NOMO-1 (cell line): ENCODE results near the gene ZNF844.
"Not testable (repeated sequence)": the region's sequence is repeated elsewhere in the genome, so short reads cannot be mapped to it uniquely, and the experiment has no call there.

Experiments used
- DNase-seq, 2 experiments: peaks; one replicate each; lab custom pipeline; 2025; ENCODE audit not compliant: unreplicated experiment in 2 of 2; lab: John Stamatoyannopoulos, UW

The ZNF844 gene

DNA sequence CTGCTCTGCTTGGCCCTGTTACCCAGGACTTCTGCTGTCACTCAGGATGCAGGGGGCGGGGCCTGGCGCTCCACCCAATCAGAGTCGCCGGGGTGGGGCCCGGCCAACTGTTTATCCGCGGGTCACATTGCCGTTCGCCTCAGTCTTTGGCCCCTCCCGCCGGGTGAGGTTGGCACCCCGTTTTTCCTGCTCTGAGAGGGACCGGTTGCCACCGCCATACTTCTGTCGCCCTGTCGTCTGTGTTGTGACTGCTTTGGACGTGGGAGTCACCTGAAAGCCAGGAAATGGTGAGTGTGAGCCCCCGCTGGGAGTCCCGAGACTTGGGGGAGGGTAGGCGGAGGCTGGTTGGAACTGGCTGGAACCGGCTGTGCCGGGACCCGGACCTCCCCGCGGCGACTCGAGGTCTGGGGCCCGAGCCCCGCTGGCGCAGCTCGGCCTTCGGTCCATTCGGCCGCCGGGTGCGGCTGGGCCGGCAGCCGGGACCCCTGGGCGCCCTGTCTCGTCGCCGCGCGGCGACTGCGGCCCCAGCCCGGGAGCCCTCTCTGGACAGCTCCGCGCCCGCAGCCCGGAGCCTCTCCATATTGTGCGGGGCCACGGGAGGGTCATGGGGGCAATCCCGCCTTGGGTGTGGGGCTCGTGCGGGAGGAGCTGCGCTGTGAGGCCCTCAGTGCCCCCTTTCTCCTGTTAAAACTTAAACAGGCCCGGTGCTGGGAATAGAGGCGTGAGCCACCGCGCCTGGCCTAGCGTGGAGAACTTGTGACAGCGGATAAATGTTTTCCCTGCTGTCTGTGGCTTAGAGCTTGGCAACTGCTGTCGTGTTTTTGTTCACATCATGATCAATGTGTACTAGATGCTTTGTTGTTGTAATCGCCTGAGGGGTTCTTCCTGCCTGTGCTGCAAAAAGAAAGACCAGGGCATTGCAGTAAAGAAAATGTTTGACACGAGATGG is at the start of gene ZNF844:
Gene ZNF844 (plus strand): TSS at position 142 of the 949 bp plus-strand sequence. CDS start 143 bp downstream, at position 285.
- DNase-seq: no peak

DNA sequence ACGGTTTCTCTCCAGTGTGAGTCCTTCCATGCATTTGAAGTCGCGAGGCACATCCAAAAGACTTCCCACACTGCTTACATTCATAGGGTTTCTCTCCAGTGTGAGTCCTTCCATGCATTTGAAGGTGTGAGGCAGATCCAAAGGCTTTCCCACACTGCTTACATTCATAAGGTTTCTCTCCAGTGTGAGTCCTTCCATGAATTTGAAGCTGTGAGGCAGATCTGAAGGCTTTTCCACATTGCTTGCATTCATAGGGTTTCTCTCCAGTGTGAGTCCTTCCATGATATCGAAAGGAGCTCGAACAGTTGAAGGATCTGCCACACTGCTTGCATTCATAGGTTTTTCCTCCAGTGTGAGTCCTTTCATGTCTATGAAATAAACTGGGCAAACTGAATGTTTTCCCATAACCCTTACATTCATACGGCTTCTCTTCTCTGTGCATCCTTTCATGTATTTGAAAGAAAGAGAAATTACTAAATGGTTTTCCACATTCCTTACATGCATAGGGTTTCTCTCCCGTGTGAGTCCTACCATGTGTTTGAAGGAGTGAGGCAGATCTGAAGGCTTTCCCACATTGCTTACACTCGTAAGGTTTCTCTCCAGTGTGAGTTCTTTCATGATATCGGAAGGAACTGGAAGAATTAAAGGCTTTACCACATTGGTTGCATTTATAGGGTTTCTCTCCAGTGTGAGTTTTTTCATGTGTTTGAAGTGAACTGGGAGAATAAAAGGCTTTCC is 49.3 kb upstream of the ZNF844 start:
- no peak for DNase-seq

DNA sequence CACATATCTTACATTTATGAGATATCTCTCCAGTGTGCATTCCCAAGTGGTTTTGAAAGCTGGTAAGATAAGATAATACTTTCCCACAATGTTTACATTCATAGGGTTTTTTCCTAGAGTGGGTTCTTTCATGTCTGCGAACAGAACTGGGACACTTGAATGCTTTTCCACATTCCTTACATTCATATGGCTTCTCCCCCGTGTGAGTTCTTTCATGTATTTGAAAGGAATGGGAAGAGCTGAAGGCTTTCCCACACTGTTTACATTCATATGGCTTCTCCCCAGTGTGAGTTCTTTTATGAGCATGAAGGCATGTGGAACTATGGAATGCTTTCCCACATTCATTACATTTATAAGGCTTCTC is 48.8 kb upstream of the ZNF844 start:
- no peak for DNase-seq

DNA sequence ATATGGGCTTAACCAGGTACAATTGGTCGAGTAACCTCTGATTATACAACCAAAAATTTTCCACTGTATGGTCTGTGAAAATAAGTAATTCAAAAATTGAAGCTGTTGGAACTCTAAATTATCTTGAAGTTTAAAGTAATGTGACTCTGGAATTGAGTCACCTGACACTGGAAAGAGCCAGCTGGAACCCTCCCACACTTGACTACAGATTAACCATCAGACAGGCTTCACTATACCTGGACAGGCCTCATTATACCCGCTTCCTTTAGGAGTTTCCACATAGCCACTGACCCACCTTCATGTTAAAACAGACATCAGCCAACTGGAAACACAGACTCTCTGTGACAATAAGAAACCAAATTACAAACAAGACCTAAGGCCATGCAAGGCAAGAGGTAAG is 30.3 kb upstream of the ZNF844 start:
- DNase-seq: no peak

DNA sequence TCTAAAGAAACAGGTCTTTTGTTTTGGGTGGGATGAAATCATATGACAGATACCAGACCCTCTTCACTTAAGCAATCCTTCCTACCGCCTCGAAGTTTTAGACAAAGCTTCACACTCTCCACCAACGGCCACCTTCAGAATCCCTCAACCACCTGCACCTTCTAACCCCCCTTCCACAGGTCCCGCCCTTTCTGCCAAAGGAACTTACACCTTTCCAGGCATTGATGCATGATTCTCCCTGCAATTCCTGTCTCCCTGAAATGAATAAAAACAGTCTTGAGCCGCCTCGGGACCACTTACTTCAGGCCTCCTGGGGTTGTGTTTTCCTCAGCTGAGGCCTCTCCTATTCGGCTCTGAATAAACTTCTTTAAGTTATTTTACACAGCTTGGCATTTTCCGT is 29.9 kb upstream of the ZNF844 start:
- no peak for DNase-seq

DNA sequence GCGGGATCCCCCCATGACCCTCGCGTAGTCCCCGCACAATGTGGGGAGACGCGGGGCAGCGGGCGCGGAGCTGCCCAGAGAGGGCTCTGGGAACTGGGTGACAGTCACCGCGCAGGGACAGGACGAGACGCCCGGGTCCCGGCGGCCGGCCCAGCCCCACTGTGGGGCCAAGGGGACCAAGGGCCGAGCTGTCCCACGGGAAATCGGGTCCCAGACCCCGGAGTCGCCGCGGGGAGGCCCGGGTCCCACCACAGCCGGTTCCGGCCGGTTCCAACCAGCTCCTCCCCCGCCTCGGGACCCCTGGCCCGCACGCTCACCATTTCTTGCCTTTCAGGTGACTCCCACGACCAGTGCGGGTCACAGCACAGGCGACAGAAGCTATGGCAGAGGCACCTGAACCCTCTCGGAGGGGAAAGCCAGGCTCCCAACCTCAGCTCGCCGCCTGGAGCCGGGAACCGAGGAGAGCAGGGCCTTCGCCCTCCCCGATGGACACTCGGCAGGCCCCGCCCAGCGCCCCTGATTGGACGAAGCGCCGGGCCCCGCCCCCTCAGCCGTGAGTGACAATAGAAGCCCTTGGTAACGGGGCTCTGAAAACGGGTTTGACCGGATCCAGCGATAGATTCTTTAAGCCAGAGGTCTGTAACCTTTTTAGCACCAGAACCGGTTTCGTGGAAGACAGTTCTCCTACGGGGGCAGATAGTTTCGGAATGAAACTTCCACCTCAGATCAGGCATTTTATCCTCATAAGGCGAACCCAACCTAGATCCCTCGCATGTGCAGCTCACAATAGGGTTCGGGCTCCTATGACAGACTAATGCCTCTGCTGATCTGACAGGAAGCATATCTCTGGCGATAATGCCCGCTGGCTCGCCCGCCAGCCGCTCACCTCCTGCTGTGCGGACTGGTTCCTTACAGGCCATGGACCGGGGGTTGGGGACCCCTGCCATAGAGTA is 29.0 kb upstream of the ZNF844 start, which contains the start of gene ZNF433:
Gene ZNF433 (minus strand): TSS at position 460 of the 953 bp plus-strand sequence. CDS start 140 bp downstream, at position 320.
- no peak for DNase-seq

DNA sequence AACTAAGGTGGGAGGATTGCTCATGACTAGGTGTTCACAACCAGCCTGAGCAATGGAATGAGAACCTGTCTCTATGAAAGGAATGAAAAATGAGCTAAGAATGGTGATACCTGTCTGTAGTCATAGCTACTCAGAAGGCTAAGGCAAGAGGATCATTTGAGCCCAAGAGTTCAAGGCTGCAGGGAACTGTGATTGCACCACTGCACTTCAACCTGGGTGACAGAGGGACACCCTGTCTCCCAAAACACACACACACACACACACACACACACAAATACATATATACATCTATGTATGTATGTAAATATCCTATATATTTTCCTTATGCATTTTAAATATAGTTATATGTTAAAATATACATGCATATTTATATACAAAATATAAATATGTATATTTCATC is 21.6 kb upstream of the ZNF844 start:
- no peak for DNase-seq

DNA sequence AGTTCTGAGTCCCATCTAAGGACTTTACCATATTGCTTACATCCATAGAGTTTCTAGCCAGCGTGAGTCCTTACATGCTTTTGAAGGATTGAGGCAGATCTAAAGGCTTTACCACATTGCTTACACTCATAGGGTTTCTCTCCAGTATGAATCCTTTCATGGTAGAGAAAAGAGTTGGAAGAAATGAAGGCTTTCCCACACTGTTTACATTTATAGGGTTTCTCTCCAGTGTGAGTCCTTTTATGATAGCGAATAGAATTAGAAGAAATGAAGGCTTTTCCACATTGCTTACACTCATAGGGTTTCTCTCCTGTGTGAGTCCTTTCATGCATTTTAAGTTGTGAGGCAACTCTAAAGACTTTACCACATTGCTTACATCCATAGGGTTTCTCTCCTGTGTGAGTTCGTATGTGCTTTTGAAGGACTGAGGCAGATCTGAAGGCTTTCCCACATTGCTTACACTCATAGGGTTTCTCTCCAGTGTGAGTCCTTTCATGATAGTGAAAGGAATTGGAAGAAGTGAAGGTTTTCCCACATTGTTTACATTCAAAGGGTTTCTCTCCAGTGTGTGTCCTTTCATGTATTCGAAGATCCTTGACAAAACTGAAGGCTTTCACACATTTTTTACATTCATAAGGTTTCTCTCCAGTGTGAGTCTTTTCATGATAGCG is 20.6 kb upstream of the ZNF844 start:
- DNase-seq: no peak

DNA sequence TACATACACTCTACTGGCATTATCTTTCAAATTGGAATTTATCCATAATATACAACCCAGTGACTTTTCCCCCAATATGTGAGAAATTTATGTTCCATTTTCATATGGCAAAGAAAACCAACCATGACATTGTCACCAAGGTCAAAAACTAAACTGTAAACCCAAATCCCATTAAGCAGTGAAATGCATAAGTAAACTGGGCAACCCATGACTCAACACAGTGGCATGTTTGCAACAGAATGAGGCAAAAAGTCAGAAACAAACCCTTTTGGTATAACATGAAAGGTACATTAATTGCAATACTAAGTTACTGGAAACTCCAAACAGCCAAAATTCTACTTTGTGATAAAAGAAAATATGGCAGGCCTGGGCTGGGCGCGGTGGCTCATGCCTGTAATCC is 16.7 kb upstream of the ZNF844 start:
- no peak for DNase-seq

DNA sequence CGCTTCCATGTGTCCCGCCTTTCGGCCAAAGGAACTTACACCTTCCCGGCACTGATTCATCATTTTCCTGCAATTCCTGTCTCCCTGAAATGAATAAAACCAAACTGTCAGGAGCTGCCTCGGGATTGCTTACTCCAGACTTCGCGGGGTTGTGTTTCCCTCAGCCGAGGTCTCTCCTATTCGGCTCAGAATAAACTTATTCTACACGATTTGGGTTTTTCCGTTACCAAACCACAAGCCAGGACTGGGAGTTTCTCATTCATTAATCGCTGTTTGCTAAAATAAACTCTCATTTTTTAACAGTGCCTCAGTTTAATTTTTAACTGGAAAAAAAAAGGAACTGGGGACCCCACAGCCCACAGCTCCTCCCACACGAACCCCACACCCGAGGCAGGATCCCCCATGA is 12.4 kb upstream of the ZNF844 start:
- no peak for DNase-seq

DNA sequence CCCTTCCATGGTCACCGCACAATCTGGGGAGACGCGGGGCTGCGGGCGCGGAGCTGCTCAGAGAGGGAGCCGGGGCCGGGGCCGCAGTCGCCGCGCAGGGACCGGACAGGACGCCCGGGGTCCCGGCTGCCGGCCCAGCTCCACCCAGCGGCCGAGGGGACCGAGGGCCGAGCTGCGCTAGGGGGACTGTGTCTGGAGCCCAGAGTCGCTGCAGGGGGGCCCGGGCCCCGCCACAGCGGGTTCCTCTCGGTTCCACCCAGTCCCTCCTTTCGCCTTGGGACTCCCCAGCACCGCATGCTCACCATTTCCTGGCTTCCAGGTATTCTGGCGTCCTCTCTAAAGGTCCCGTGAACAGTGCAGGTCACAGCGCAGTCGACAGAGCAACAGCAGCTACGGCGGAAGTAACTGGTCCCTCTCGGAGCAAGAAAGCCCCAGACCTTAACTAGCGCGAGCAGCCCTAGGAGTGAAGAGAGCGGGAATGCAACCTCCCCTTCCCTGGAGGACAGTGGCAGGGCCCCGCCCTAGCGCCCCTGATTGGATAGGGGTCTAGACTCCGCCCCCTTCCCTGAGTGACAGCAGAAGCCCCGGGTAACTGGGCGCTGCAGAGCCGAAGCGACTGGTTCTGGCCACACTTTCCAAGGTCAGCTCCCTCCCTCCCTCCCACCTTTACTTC is 11.9 kb upstream of the ZNF844 start, which contains the start of gene ZNF878:
Gene ZNF878 (minus strand): TSS at position 465 of the 673 bp plus-strand sequence. CDS start 160 bp downstream, at position 305.
- no peak for DNase-seq

DNA sequence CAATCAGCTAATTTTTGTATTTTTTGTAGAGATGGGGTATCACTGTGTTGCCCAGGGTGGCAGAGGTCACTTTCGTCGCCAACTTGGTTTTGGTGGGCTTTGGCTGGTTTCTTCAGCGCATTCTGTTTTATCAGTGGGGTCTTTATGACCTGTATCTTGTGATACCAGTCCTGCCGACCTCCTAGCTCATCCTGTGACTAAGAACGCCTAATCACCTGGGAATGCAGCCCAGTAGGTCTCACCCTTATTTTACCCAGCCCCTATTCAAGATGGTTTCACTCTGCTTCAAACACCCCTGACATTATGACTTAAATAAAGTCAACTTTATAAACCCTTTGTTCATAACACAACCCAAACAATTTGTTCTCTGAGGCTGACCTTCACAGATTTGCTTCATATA is 8.7 kb upstream of the ZNF844 start:
- DNase-seq: no peak

DNA sequence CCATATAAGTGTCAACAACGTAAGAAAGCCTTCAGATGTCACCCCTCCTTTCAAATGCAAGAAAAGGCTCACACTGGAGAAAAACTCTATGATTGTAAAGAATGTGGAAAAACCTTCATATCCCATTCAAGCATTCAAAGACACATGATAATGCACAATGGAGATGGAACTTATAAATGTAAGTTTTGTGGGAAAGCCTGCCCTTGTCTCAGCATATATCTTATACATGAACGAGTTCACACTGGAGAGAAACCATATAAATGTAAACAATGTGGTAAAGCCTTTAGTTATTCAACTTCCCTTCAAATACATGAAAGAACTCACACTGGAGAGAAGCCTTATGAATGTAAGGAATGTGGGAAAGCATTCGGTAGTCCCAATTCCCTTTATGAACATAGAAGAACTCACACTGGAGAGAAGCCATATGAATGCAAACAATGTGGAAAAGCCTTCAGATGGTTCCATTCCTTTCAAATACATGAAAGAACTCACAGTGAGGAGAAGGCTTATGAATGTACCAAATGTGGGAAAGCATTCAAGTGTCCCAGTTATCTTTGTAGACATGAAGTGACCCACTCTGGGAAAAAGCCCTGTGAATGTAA is 11.1 kb downstream of the ZNF844 start:
- no peak for DNase-seq

DNA sequence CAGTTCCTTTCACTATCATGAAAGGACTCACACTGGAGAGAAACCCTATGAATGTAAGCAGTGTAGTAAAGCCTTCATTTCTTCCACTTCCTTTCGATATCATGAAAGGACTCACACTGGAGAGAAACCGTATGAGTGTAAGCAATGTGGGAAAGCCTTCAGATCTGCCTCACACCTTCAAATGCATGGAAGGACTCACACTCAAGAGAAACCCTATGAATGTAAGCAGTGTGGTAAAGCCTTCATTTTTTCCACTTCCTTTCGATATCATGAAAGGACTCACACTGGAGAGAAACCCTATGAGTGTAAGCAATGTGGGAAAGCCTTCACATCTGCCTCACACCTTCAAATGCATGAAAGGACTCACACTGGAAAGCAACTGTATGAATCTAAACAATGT is 11.8 kb downstream of the ZNF844 start:
- not testable (repeated sequence) for DNase-seq

DNA sequence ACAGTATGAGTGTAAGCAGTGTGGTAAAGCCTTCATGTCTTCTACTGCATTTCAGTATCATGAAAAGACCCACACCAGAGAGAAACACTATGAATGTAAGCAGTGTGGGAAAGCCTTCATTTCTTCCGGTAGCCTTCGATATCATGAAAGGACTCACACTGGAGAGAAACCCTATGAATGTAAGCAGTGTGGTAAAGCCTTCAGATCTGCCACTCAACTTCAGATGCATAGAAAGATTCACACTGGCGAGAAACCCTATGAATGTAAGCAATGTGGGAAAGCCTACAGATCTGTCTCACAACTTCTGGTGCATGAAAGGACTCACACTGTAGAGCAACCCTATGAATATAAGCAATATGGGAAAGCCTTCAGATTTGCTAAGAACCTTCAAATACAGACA is 12.8 kb downstream of the ZNF844 start:
- DNase-seq: no peak

DNA sequence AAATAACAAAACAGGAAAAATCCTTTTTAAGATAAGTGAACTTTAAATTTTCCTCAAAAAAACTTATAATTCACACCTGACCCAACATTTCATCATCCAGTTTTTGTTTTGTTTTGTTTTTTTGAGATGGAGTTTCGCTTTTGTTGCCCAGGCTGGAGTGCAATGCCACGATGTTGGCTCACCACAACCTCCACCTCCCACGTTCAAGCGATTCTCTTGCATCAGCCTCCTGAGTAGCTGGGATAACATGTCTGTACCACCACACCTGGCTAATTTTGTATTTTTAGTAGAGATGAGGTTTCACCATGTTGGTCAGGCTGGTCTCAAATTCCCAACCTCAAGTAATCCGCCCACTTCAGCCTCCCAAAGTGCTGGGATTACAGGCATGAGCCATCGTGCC is 18.8 kb downstream of the ZNF844 start:
- DNase-seq: not testable (repeated sequence)

DNA sequence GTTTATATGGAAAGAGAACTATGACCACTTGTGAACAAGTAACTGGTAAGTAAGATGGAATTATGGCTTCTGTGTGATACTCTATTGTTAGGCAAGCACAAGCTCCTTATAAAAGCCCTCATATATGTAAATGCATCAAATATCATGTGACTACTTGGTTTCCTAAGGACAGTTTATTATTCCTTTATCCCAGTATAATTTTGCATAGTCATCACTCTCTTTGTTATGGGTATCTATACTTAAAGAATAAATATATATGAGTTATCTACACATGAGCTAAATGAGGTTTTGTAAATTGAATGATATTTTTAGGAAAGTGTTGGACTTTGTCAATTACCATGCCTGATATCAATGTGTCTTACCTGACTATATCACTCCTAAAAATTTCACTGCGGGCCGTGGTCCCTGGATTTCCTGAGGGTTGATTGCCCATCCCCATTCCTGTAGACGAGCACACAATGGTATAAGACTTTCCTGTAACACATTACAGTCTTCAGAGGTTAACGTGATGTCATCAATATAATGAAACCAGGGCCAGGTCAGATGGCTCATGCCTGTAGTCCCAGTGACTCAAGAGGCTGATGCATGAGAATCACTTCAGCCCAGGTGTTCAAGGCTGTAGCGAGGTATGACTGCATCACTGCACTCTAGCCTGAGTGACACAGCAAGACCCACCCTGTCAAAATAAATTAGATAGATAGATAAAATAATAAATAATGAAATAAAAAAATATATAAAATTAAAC is 20.7 kb downstream of the ZNF844 start:
- DNase-seq: no peak

DNA sequence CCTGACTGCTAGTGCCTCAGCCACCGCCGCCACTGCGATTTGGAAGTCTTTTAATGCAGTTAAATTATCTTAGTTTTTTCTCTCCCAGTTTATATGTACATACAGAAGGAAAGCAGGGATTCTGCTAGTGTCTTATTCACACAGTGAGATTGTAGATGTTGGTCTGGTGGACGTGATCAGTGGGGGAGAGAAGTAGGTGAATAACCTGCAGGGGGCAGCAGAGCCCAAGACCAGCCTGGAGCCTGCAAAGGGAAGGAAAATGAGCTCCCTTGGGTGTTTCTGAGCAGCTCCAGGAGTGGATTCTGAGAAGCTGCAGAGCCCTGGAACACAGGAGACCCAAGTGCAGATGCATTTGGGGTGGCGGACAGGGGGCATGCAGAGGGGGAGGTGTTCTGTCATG is 26.3 kb downstream of the ZNF844 start:
- DNase-seq: no peak
